HepG2 (cell line): ENCODE data around the gene MOG. TPM values are rescaled to one million over a fixed set of nuclear protein-coding genes. Genes with fewer than 3 reads are reported as not detected.

Source experiments
- ATAC-seq: fragments of 200-7000 bp; cut with Tn5 transposase; 3 replicates; pipeline ENCODE4 v1.9.1; 2020; ENCODE audit warnings: mild to moderate bottlenecking, moderate library complexity
- BruUV-seq: library from RNA; stranded (reverse); fragments of 400-500 nt; replicated peaks from 2 replicates; lab custom pipeline; 2021; lab: Mats Ljungman, UMichigan
- CTCF ChIA-PET: fragments of 300-600 bp; formaldehyde crosslinking; extraction: SDS; loops from one replicate; lab custom pipeline; 2021; ENCODE audit warnings: low total read pairs, inconsistent platforms, low intra/inter-chr PET ratio; lab: Yijun Ruan, JAX
- POLR2A ChIA-PET: fragments of 350-600 bp; sonication (Branson Sonifier 250); formaldehyde crosslinking; loops from one replicate; lab custom pipeline; 2020; ENCODE audit warnings: antibody characterized with exemption, inconsistent platforms; lab: Yijun Ruan, JAX
- DNase-seq: peaks from one replicate; pipeline ENCODE4 v3.0.0-alpha.2; 2015; ENCODE audit warnings: low spot score
- FAIRE-seq: peaks from 3 replicates; lab custom pipeline; 2011; peaks lifted over from hg19 to GRCh38; lab: Jason Lieb, UNC
- H2AFZ ChIP-seq: one replicate; pipeline ENCODE4 v1.6.1; 2011; ENCODE audit warnings: low read length, inconsistent platforms
- H3K27ac ChIP-seq: fragments of 300-600 bp; 3 replicates; pipeline ENCODE4 v1.8.0; 2011; ENCODE audit warnings: mixed run types, mild to moderate bottlenecking, mixed read lengths, low read length, inconsistent platforms; ENCODE audit not compliant: insufficient read depth; ENCODE audit errors: extremely low read length
- H3K27me3 ChIP-seq, 2 experiments: fragments of 200-600 bp in 1 of 2; 2 replicates in 1 of 2; 3 replicates in 1 of 2; pipeline versions ENCODE4 v1.6.0 to v1.8.0; 2011; ENCODE audit warnings: low read length in 2 of 2, mild to moderate bottlenecking in 2 of 2, moderate library complexity in 2 of 2, inconsistent platforms in 1 of 2; ENCODE audit not compliant: insufficient read depth in 2 of 2, control insufficient read depth in 1 of 2
- H3K36me3 ChIP-seq, 2 experiments: fragments of 200-600 bp in 1 of 2; replicated peaks in 1 of 2; 2 replicates in 1 of 2; 3 replicates in 1 of 2; pipeline versions ENCODE4 v1.5.1 to v1.8.0; 2011; ENCODE audit warnings: low read length in 2 of 2, inconsistent platforms in 1 of 2; ENCODE audit not compliant: insufficient read depth in 2 of 2, control insufficient read depth in 1 of 2
- H3K4me1 ChIP-seq: 2 replicates; pipeline ENCODE4 v1.5.1; 2012; ENCODE audit warnings: low read length, inconsistent platforms; ENCODE audit not compliant: insufficient read depth
- H3K4me2 ChIP-seq: 2 replicates; pipeline ENCODE4 v1.6.0; 2011; ENCODE audit warnings: low read depth, low read length, inconsistent platforms
- H3K4me3 ChIP-seq, 3 experiments: fragments of 200-600 bp in 1 of 3; sonication (generic), shearing (Covaris generic) in 1 of 3; replicated peaks in 1 of 3; 2 replicates each; pipeline ENCODE4 v1.5.1; 2011 to 2016; ENCODE audit warnings: low read length in 3 of 3, inconsistent platforms in 2 of 3, low read depth in 2 of 3, mild to moderate bottlenecking in 2 of 3, control low read depth in 1 of 3, mixed read lengths in 1 of 3; ENCODE audit not compliant: insufficient read depth in 1 of 3
- H3K79me2 ChIP-seq: one replicate; pipeline ENCODE4 v1.6.1; 2011; ENCODE audit warnings: low read length, inconsistent platforms; ENCODE audit not compliant: insufficient read depth
- H3K9ac ChIP-seq: 2 replicates; pipeline ENCODE4 v1.6.0; 2011; ENCODE audit warnings: mild to moderate bottlenecking, low read depth, low read length, inconsistent platforms; ENCODE audit not compliant: insufficient read depth
- H3K9me3 ChIP-seq: 2 replicates; pipeline ENCODE4 v1.5.1; 2012; ENCODE audit warnings: mild to moderate bottlenecking, low read length
- H4K20me1 ChIP-seq: 2 replicates; pipeline ENCODE4 v1.6.0; 2011; ENCODE audit warnings: inconsistent platforms, mild to moderate bottlenecking, low read length, moderate library complexity; ENCODE audit not compliant: insufficient read depth
- ESRRA ChIP-seq: sonication (generic); formaldehyde crosslinking; IDR thresholded peaks from 2 replicates; pipeline ENCODE4 v1.5.1; 2020; ENCODE audit warnings: mild to moderate bottlenecking, low read depth, missing genetic modification reagents
- FOXK2 ChIP-seq: fragments of 450-650 bp; IDR thresholded peaks from 2 replicates; pipeline ENCODE4 v1.6.1; 2016
- JUNB ChIP-seq: sonication (generic); formaldehyde crosslinking; IDR thresholded peaks from 2 replicates; pipeline ENCODE4 v1.8.0; 2022; ENCODE audit warnings: missing genetic modification reagents, mild to moderate bottlenecking, borderline replicate concordance
- NFE2 ChIP-seq: sonication (generic); formaldehyde crosslinking; IDR thresholded peaks from 2 replicates; pipeline ENCODE4 v1.4.0; 2020; ENCODE audit warnings: missing genetic modification reagents
- SPEN ChIP-seq: sonication (generic); formaldehyde crosslinking; IDR thresholded peaks from 2 replicates; pipeline ENCODE4 v1.5.1; 2020; ENCODE audit warnings: low read depth, mild to moderate bottlenecking, missing genetic modification reagents
- THAP9 ChIP-seq: sonication (generic); formaldehyde crosslinking; IDR thresholded peaks from 2 replicates; pipeline ENCODE4; 2020; ENCODE audit warnings: missing genetic modification reagents, mild to moderate bottlenecking, borderline replicate concordance
- ZMAT5 ChIP-seq: sonication (generic); formaldehyde crosslinking; IDR thresholded peaks from 2 replicates; pipeline ENCODE4 v1.5.0; 2020; ENCODE audit warnings: mild to moderate bottlenecking, low read depth, missing genetic modification reagents, borderline replicate concordance
- ZNF605 ChIP-seq: sonication (generic); formaldehyde crosslinking; IDR thresholded peaks from 2 replicates; pipeline ENCODE4 v1.8.0; 2022; ENCODE audit warnings: mild to moderate bottlenecking, missing genetic modification reagents
- ZNF616 ChIP-seq: sonication (generic); formaldehyde crosslinking; IDR thresholded peaks from 2 replicates; pipeline ENCODE4 v1.5.0; 2020; ENCODE audit warnings: low read depth, mild to moderate bottlenecking, missing genetic modification reagents
- ZNF766 ChIP-seq: sonication (generic); formaldehyde crosslinking; IDR thresholded peaks from 2 replicates; pipeline ENCODE4 v1.5.0; 2020; ENCODE audit warnings: missing genetic modification reagents, borderline replicate concordance
- ZNF83 ChIP-seq: sonication (generic); formaldehyde crosslinking; IDR thresholded peaks from 2 replicates; pipeline ENCODE4 v1.4.0; 2020; ENCODE audit warnings: missing genetic modification reagents, mild to moderate bottlenecking, borderline replicate concordance
- ZNF850 ChIP-seq: sonication (generic); formaldehyde crosslinking; conservative IDR thresholded peaks from 2 replicates; pipeline ENCODE4 v1.9.0; 2021; ENCODE audit warnings: mild to moderate bottlenecking, missing genetic modification reagents
- ZSCAN5A ChIP-seq: sonication (generic); formaldehyde crosslinking; IDR thresholded peaks from 2 replicates; pipeline ENCODE4 v1.8.0; 2022; ENCODE audit warnings: mild to moderate bottlenecking, missing genetic modification reagents, borderline replicate concordance
- WGBS: methylation state at CpG from one replicate; pipeline ENCODE4 v1.1.6; 2017; ENCODE audit warnings: low lambda C conversion rate; 5-methylcytosine and 5-hydroxymethylcytosine counted together
- in situ Hi-C: cut with HindIII; loops from 2 replicates; pipeline ENCODE4 v1.10.0; 2017; ENCODE audit warnings: low pct_unique_long_range_greater_than_20kb; ENCODE audit not compliant: extremely low pct_ligation_motif_present
- intact Hi-C: fragments of 100-400 bp; cut with micrococcal nuclease; formaldehyde crosslinking; loops from one replicate; pipeline ENCODE4 v1.10.0; 2022; ENCODE audit not compliant: unreplicated experiment
- polyA plus RNA-seq, 8 experiments: library from polyadenylated mRNA; depleted of rRNA in 3 of 8; stranded (reverse) in 7 of 8; unstranded in 1 of 8; fragments of >200 nt; fragmentation: Illumina TruSeq in 4 of 8; extraction: Trizol in 4 of 8; gene quantifications; 2 replicates each; pipeline versions ENCODE4 v1.2.1 to v1.2.3, GENCODE V29; 2011 to 2016; ENCODE audit warnings: low read depth in 4 of 8, missing spikeins in 1 of 8, mixed read lengths in 1 of 8; ENCODE audit not compliant: insufficient read depth in 1 of 8
- total RNA-seq, 5 experiments: library from RNA; depleted of rRNA; stranded (reverse); fragments of >200 nt; fragmentation: Illumina TruSeq; extraction: Trizol; gene quantifications; 2 replicates each; pipeline ENCODE4 v1.2.3, GENCODE V29; 2016; ENCODE audit warnings: low read depth in 1 of 5

Gene MOG
- total and polyA plus RNA-seq, 2 of the 13 experiments (the other 11 are each of a cell fraction or from before 2014, with no cell fraction given): not detected

- no peak overlapping the region for H3K27ac ChIP-seq
- ATAC-seq (no peak), FAIRE-seq (no peak), DNase-seq (no peak)
- H3K4me3 ChIP-seq: no peak overlapping the region
- H3K79me2 ChIP-seq: no peaks in the 10 kb centered on the region
- H3K9ac ChIP-seq: no peak overlapping the region
- H4K20me1 ChIP-seq: no peaks in the 10 kb centered on the region
- H3K27me3 ChIP-seq: peaks cover 6 to 21% of the 10 kb centered on the region in 2 experiments; a peak in 3 of 5 replicates
- no peak overlapping the region for H3K4me2 ChIP-seq
- TF ChIP-seq ZNF766 (CRISPR knock-in tag): no peak
- no peak overlapping the region for H2AFZ ChIP-seq
- WGBS: 24% methylated on average over 4 of the region's 4 CpGs
- H3K4me1 ChIP-seq: no peaks in the 10 kb centered on the region
- H3K36me3 ChIP-seq: no peaks in the 10 kb centered on the region
- CTCF ChIA-PET: no interaction called here
- H3K9me3 ChIP-seq: no peaks in the 10 kb centered on the region
- POLR2A ChIA-PET: no interaction called here
- intact Hi-C loops (loop anchor here (5.0 kb wide), 1 partner anchor 797 kb away; no protein-coding TSS in a partner anchor), in situ Hi-C loops (no loop called here)
- no TSS peak for BruUV-seq
Observed at GRCh38 chr6:29620630-29621029, 36.3 kb upstream of the MOG start.

GRCh38 chr6:29624520-29624961 is 32.4 kb upstream of the MOG start:
- CTCF ChIA-PET: no interaction called here
- Histone ChIP-seq H3K4me2 (no peak overlapping the region), H3K27me3 (peaks cover 10 to 45% of the 10 kb centered on the region in 2 experiments; a peak in 4 of 5 replicates), H3K79me2 (no peaks in the 10 kb centered on the region), H4K20me1 (no peaks in the 10 kb centered on the region), H3K4me1 (peaks cover 11% of the 10 kb centered on the region), H3K9me3 (no peaks in the 10 kb centered on the region), H3K9ac (no peak overlapping the region), H3K27ac (no peak overlapping the region), H2AFZ (no peak overlapping the region), H3K4me3 (no peak overlapping the region), H3K36me3 (no peaks in the 10 kb centered on the region)
- ATAC-seq (no peak), FAIRE-seq (no peak), DNase-seq (no peak)
- WGBS: 23% methylated on average over 3 of the region's 3 CpGs
- in situ Hi-C loops: no loop called here
- no TSS peak for BruUV-seq
- POLR2A ChIA-PET: no interaction called here
- intact Hi-C loops: loop anchor here (5.0 kb wide), 1 partner anchor 793 kb away; no protein-coding TSS in a partner anchor
- no peak for TF ChIP-seq THAP9 (CRISPR knock-in tag)
- TF ChIP-seq JUNB: no peak
- no peak for TF ChIP-seq SPEN (CRISPR knock-in tag)
- TF ChIP-seq ESRRA (CRISPR knock-in tag): no peak
- TF ChIP-seq ZNF616 (CRISPR knock-in tag): no peak
- TF ChIP-seq NFE2: no peak
- TF ChIP-seq ZNF850 (CRISPR knock-in tag): no peak
- TF ChIP-seq ZNF83: no peak
- no peak for TF ChIP-seq FOXK2
- TF ChIP-seq ZNF605 (CRISPR knock-in tag): no peak
- TF ChIP-seq ZMAT5 (CRISPR knock-in tag): no peak
- no peak for TF ChIP-seq ZSCAN5A (CRISPR knock-in tag)
